Measurements from ENCODE around the gene CYP2E1.
"Not testable (repeated sequence)": the region's sequence is repeated elsewhere in the genome, so short reads cannot be mapped to it uniquely, and the experiment has no call there.

The CYP2E1 gene

GRCh38 chr10:133526957-133527588 is at the start of gene CYP2E1:
CYP2E1 (plus strand) TSS chr10:133527363; CDS start chr10:133527396, 33 bp downstream.
- intact Hi-C loops (cut with DNase I), result no loop called here
- no peak for DNase-seq

GRCh38 chr10:133481086-133481643 is 46.0 kb upstream of the CYP2E1 start:
- intact Hi-C loops (cut with DNase I), result no loop called here
- DNase-seq, result peak in 1 of 42 donors; percentile 18

- no peak for DNase-seq
- intact Hi-C loops (cut with DNase I), result no loop called here
Measured at GRCh38 chr10:133481657-133482056, 45.5 kb upstream of the CYP2E1 start.

GRCh38 chr10:133484818-133485217 is 42.3 kb upstream of the CYP2E1 start:
- no peak for DNase-seq
- intact Hi-C loops (cut with DNase I), result no loop called here

GRCh38 chr10:133487085-133487484 is 40.1 kb upstream of the CYP2E1 start:
- intact Hi-C loops (cut with DNase I), result no loop called here
- DNase-seq, result no peak

- intact Hi-C loops (cut with DNase I), result no loop called here
- no peak for DNase-seq
Measured at GRCh38 chr10:133488354-133488753, 38.8 kb upstream of the CYP2E1 start.

- no peak for DNase-seq
- intact Hi-C loops (cut with DNase I), result no loop called here
Measured at GRCh38 chr10:133489816-133490588, 37.2 kb upstream of the CYP2E1 start.

GRCh38 chr10:133493562-133493961 is 33.6 kb upstream of the CYP2E1 start:
- intact Hi-C loops (cut with DNase I); DNase-seq: not testable (repeated sequence)

GRCh38 chr10:133497363-133497762 is 29.8 kb upstream of the CYP2E1 start:
- intact Hi-C loops (cut with DNase I), result not testable (repeated sequence)
- DNase-seq, result peak in 5 of 42 donors; percentile 3 to 54 (median 25)

GRCh38 chr10:133499176-133499575 is 28.0 kb upstream of the CYP2E1 start:
- DNase-seq; intact Hi-C loops (cut with DNase I): not testable (repeated sequence)

GRCh38 chr10:133500897-133501296 is 26.3 kb upstream of the CYP2E1 start:
- DNase-seq; intact Hi-C loops (cut with DNase I): not testable (repeated sequence)

GRCh38 chr10:133509700-133510099 is 17.5 kb upstream of the CYP2E1 start:
- intact Hi-C loops (cut with DNase I), result no loop called here
- DNase-seq, result no peak

- intact Hi-C loops (cut with DNase I), result no loop called here
- DNase-seq, result no peak
Measured at GRCh38 chr10:133511408-133511807, 15.8 kb upstream of the CYP2E1 start.

GRCh38 chr10:133511907-133512528 is 15.1 kb upstream of the CYP2E1 start:
- DNase-seq, result no peak
- intact Hi-C loops (cut with DNase I), result no loop called here

GRCh38 chr10:133515471-133515870 is 11.7 kb upstream of the CYP2E1 start:
- DNase-seq, result no peak
- intact Hi-C loops (cut with DNase I), result no loop called here

- intact Hi-C loops (cut with DNase I), result no loop called here
- no peak for DNase-seq
Measured at GRCh38 chr10:133516057-133516456, 11.1 kb upstream of the CYP2E1 start.

- intact Hi-C loops (cut with DNase I); DNase-seq: not testable (repeated sequence)
Measured at GRCh38 chr10:133518517-133518916, 8.6 kb upstream of the CYP2E1 start.

- intact Hi-C loops (cut with DNase I), result no loop called here
- peak; percentile 45 to 93 (median 88) for DNase-seq
Measured at GRCh38 chr10:133520193-133520738, 6.9 kb upstream of the CYP2E1 start.

- DNase-seq, result no peak
- intact Hi-C loops (cut with DNase I), result no loop called here
Measured at GRCh38 chr10:133523631-133524203, 3.4 kb upstream of the CYP2E1 start.
